HG02763 (cell line): ENCODE data around the gene SOX13.
"Not testable (repeated sequence)": the region's sequence is repeated elsewhere in the genome, so short reads cannot be mapped to it uniquely, and the experiment has no call there.

Source experiments
- ATAC-seq: cut with Tn5 transposase; IDR thresholded peaks from one replicate; pipeline ENCODE4 v1.9.1; 2021; ENCODE audit warnings: mild to moderate bottlenecking, moderate library complexity; ENCODE audit not compliant: unreplicated experiment

Gene SOX13

GRCh38 chr1:204072931-204073836 lies at the start of gene SOX13:
SOX13 (plus strand) TSS chr1:204073115; CDS start chr1:204112916, 39,801 bp downstream.
- no peak for ATAC-seq

- no peak for ATAC-seq
Measured at GRCh38 chr1:204025917-204026707, 46.8 kb upstream of the SOX13 start.

GRCh38 chr1:204027446-204027845 lies 45.5 kb upstream of the SOX13 start:
- no peak for ATAC-seq

- no peak for ATAC-seq
Measured at GRCh38 chr1:204029016-204029415, 43.9 kb upstream of the SOX13 start.

- no peak for ATAC-seq
Measured at GRCh38 chr1:204031098-204031710, 41.7 kb upstream of the SOX13 start.

- no peak for ATAC-seq
Measured at GRCh38 chr1:204032642-204033235, 40.2 kb upstream of the SOX13 start.

GRCh38 chr1:204033306-204033705 lies 39.6 kb upstream of the SOX13 start:
- no peak for ATAC-seq

GRCh38 chr1:204036882-204037655 lies 35.8 kb upstream of the SOX13 start:
- no peak for ATAC-seq

GRCh38 chr1:204041232-204041767 lies 31.6 kb upstream of the SOX13 start:
- no peak for ATAC-seq

- ATAC-seq: no peak
Measured at GRCh38 chr1:204041803-204042505, 31.0 kb upstream of the SOX13 start.

GRCh38 chr1:204042516-204042915 lies 30.4 kb upstream of the SOX13 start:
- no peak for ATAC-seq

GRCh38 chr1:204043680-204044079 lies 29.2 kb upstream of the SOX13 start:
- ATAC-seq: no peak

GRCh38 chr1:204044448-204044847 lies 28.5 kb upstream of the SOX13 start:
- no peak for ATAC-seq

- ATAC-seq: no peak
Measured at GRCh38 chr1:204045430-204045829, 27.5 kb upstream of the SOX13 start.

- no peak for ATAC-seq
Measured at GRCh38 chr1:204046346-204046745, 26.6 kb upstream of the SOX13 start.

GRCh38 chr1:204048796-204049195 lies 24.1 kb upstream of the SOX13 start:
- ATAC-seq: not testable (repeated sequence)

- ATAC-seq: no peak
Measured at GRCh38 chr1:204051258-204051657, 21.7 kb upstream of the SOX13 start.

GRCh38 chr1:204051718-204052117 lies 21.2 kb upstream of the SOX13 start:
- ATAC-seq: no peak

GRCh38 chr1:204053893-204054292 lies 19.0 kb upstream of the SOX13 start:
- ATAC-seq: no peak
